SU-DHL-6 (cell line): ENCODE measurements around the gene CIBAR2.

Experiments used
- H2AFZ ChIP-seq: fragments of 200-600 bp; sonication (generic); 2 replicates; pipeline ENCODE4 v1.6.1; 2014; ENCODE audit warnings: low read depth, mild to moderate bottlenecking, moderate library complexity, mixed read lengths, antibody characterized with exemption, low read length; ENCODE audit not compliant: severe bottlenecking
- H3F3A ChIP-seq: fragments of 200-600 bp; shearing (Covaris generic); 2 replicates; pipeline ENCODE4 v1.6.0; 2016; ENCODE audit warnings: antibody characterized with exemption, mild to moderate bottlenecking; ENCODE audit not compliant: insufficient read depth
- H3K27ac ChIP-seq: fragments of 200-600 bp; sonication (generic); 2 replicates; pipeline ENCODE4 v1.5.1; 2016; ENCODE audit warnings: low read depth, mild to moderate bottlenecking, low read length, moderate library complexity, mixed read lengths
- H3K27me3 ChIP-seq: fragments of 200-600 bp; sonication (generic), shearing (Covaris generic); 2 replicates; pipeline ENCODE4 v1.6.0; 2014; ENCODE audit warnings: mild to moderate bottlenecking, low read length
- H3K36me3 ChIP-seq: fragments of 200-600 bp; sonication (generic); 2 replicates; pipeline ENCODE4 v1.6.1; 2014; ENCODE audit warnings: mild to moderate bottlenecking, low read length, mixed read lengths
- H3K4me2 ChIP-seq: fragments of 300-600, 200-600 bp; shearing (Covaris generic), sonication (generic); 2 replicates; pipeline ENCODE4 v1.6.0; 2014; ENCODE audit warnings: low read length, low read depth, mild to moderate bottlenecking; ENCODE audit not compliant: poor library complexity, severe bottlenecking
- H3K4me3 ChIP-seq: fragments of 200-600 bp; sonication (generic); 2 replicates; pipeline ENCODE4 v1.5.1; 2014; ENCODE audit warnings: antibody characterized with exemption, low read length, mild to moderate bottlenecking, mixed read lengths; ENCODE audit not compliant: insufficient read depth, poor library complexity, severe bottlenecking
- H3K79me2 ChIP-seq: fragments of 200-600 bp; sonication (generic); 2 replicates; pipeline ENCODE4 v1.6.1; 2014; ENCODE audit warnings: mild to moderate bottlenecking, low read length, moderate library complexity; ENCODE audit not compliant: insufficient read depth
- H3K9ac ChIP-seq: fragments of 200-600 bp; sonication (generic); 2 replicates; pipeline ENCODE4 v1.7.0; 2014; ENCODE audit warnings: mild to moderate bottlenecking, low read length
- H3K9me2 ChIP-seq: fragments of 200-600 bp; sonication (generic); replicated peaks from 2 replicates; pipeline ENCODE4 v1.6.1; 2014; ENCODE audit warnings: low read length; ENCODE audit not compliant: insufficient read depth
- H3K9me3 ChIP-seq: fragments of 200-600 bp; sonication (generic); 2 replicates; pipeline ENCODE4 v1.6.1; 2014; ENCODE audit warnings: low read length, mixed read lengths; ENCODE audit not compliant: insufficient read depth
- H4K20me1 ChIP-seq: fragments of 200-600 bp; sonication (generic); 2 replicates; pipeline ENCODE4 v1.6.1; 2014; ENCODE audit warnings: low read depth, mild to moderate bottlenecking, antibody characterized with exemption, low read length, moderate library complexity, mixed read lengths
- CTCF ChIP-seq: fragments of 200-600 bp; sonication (generic); IDR thresholded peaks from one replicate; pipeline ENCODE4 v1.5.1; 2017; ENCODE audit warnings: antibody characterized with exemption, mild to moderate bottlenecking, low read length, moderate library complexity; ENCODE audit not compliant: insufficient read depth, poor library complexity, severe bottlenecking
- EZH2phosphoT487 ChIP-seq: fragments of 200-600 bp; sonication (generic), shearing (Covaris generic); conservative IDR thresholded peaks from 2 replicates; pipeline ENCODE4 v1.6.1; 2018; ENCODE audit warnings: mild to moderate bottlenecking, antibody characterized with exemption, low read length, moderate library complexity, mixed read lengths

The CIBAR2 gene

GRCh38 chr16:85151603-85152413, 39.5 kb upstream of the CIBAR2 start:
- H3K4me2 ChIP-seq, result no peak overlapping the region
- no peak for TF ChIP-seq CTCF
- no peak for TF ChIP-seq EZH2phosphoT487
- no peaks in the 10 kb centered on the region for H3K9me3 ChIP-seq
- no peak overlapping the region for H3K4me3 ChIP-seq
- no peak overlapping the region for H2AFZ ChIP-seq
- no peaks in the 10 kb centered on the region for H3F3A ChIP-seq
- H3K27ac ChIP-seq, result no peak overlapping the region
- H3K9me2 ChIP-seq, result no peaks in the 10 kb centered on the region
- H3K9ac ChIP-seq, result no peak overlapping the region
- H3K79me2 ChIP-seq, result no peaks in the 10 kb centered on the region
- no peaks in the 10 kb centered on the region for H4K20me1 ChIP-seq
- no peaks in the 10 kb centered on the region for H3K36me3 ChIP-seq
- no peaks in the 10 kb centered on the region for H3K27me3 ChIP-seq

DNA sequence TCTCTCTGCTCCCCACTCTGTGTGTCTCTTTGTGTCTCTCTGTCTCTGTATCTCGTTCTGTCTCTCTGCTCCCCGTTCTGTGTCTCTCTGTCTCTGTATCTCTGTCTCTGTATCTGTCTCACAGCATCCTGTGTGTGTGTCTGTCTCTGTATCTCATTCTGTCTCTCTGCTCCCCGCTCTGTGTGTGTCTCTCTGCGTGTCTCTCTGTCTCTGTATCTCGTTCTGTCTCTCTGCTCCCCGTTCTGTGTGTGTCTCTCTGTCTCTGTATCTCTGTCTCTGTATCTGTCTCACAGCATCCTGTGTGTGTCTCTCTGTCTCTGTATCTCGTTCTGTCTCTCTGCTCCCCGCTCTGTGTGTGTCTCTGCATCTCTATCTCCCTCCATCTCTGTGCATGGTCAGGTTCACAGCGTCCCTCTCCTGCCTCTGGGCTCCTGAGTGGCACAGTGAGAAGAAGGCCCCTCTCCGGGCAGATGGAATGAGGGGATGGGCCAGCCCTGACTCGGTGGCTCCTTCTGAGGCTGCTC, 38.9 kb upstream of the CIBAR2 start:
- no peaks in the 10 kb centered on the region for H3K36me3 ChIP-seq
- TF ChIP-seq CTCF (no peak), EZH2phosphoT487 (no peak)
- no peak overlapping the region for H3K4me2 ChIP-seq
- no peaks in the 10 kb centered on the region for H3F3A ChIP-seq
- no peaks in the 10 kb centered on the region for H3K9me2 ChIP-seq
- H2AFZ ChIP-seq, result no peak overlapping the region
- H3K27ac ChIP-seq, result no peak overlapping the region
- no peak overlapping the region for H3K4me3 ChIP-seq
- H3K79me2 ChIP-seq, result no peaks in the 10 kb centered on the region
- no peak overlapping the region for H3K9ac ChIP-seq
- H4K20me1 ChIP-seq, result no peaks in the 10 kb centered on the region
- H3K27me3 ChIP-seq, result no peaks in the 10 kb centered on the region
- no peaks in the 10 kb centered on the region for H3K9me3 ChIP-seq

GRCh38 chr16:85150331-85150940, 38.2 kb upstream of the CIBAR2 start:
- Histone ChIP-seq H2AFZ (no peak overlapping the region), H3K9me2 (no peaks in the 10 kb centered on the region), H3K4me2 (no peak overlapping the region), H3K9ac (no peak overlapping the region), H3K36me3 (no peaks in the 10 kb centered on the region), H3K4me3 (no peak overlapping the region), H3F3A (no peaks in the 10 kb centered on the region), H3K79me2 (no peaks in the 10 kb centered on the region), H4K20me1 (no peaks in the 10 kb centered on the region), H3K9me3 (no peaks in the 10 kb centered on the region), H3K27me3 (no peaks in the 10 kb centered on the region), H3K27ac (no peak overlapping the region)
- TF ChIP-seq CTCF (no peak), EZH2phosphoT487 (no peak)
